Stimulated activated CD8-positive, alpha-beta memory T cell treated with anti-CD3 and anti-CD28 coated beads, Interleukin-12 subunit alpha, Interleukin-12 subunit beta, amount 100 ng/mL, for 1 hour (primary cell): ENCODE measurements around the gene OTC.

ENCODE experiments used
- DNase-seq: peaks from one replicate; pipeline ENCODE4 v3.0.0-alpha.2; 2020; ENCODE audit warnings: low read depth

OTC gene

GRCh38 chrX:38357747-38358673 is 5.6 kb downstream of the OTC start:
- no peak for DNase-seq

- no peak for DNase-seq
Observed at GRCh38 chrX:38363046-38363445, 10.6 kb downstream of the OTC start.

- DNase-seq = no peak
Observed at GRCh38 chrX:38365954-38366353, 13.6 kb downstream of the OTC start.

GRCh38 chrX:38368774-38369173 is 16.4 kb downstream of the OTC start:
- no peak for DNase-seq

- no peak for DNase-seq
Observed at GRCh38 chrX:38371641-38372040, 19.2 kb downstream of the OTC start.

- DNase-seq = no peak
Observed at GRCh38 chrX:38374431-38374830, 22.0 kb downstream of the OTC start.

GRCh38 chrX:38375891-38376290 is 23.5 kb downstream of the OTC start:
- no peak for DNase-seq

- no peak for DNase-seq
Observed at GRCh38 chrX:38376747-38377146, 24.3 kb downstream of the OTC start.

- DNase-seq = no peak
Observed at GRCh38 chrX:38379088-38379487, 26.7 kb downstream of the OTC start.

- no peak for DNase-seq
Observed at GRCh38 chrX:38382663-38383062, 30.3 kb downstream of the OTC start.

- DNase-seq = no peak
Observed at GRCh38 chrX:38400389-38400910, 48.0 kb downstream of the OTC start.

GRCh38 chrX:38402118-38402517 is 49.7 kb downstream of the OTC start:
- DNase-seq = no peak

GRCh38 chrX:38403834-38404233 is 51.4 kb downstream of the OTC start:
- DNase-seq = no peak

GRCh38 chrX:38407126-38407525 is 54.7 kb downstream of the OTC start:
- no peak for DNase-seq

GRCh38 chrX:38409289-38409688 is 56.9 kb downstream of the OTC start:
- no peak for DNase-seq

GRCh38 chrX:38426785-38427184 is 74.4 kb downstream of the OTC start:
- no peak for DNase-seq

GRCh38 chrX:38431525-38431924 is 79.1 kb downstream of the OTC start:
- DNase-seq = no peak

GRCh38 chrX:38435130-38435529 is 82.7 kb downstream of the OTC start:
- DNase-seq = no peak

- no peak for DNase-seq
Observed at GRCh38 chrX:38437093-38437492, 84.7 kb downstream of the OTC start.

GRCh38 chrX:38438321-38438720 is 85.9 kb downstream of the OTC start:
- DNase-seq = no peak

- no peak for DNase-seq
Observed at GRCh38 chrX:38452603-38453002, 100.2 kb downstream of the OTC start.

GRCh38 chrX:38458071-38458470 is 105.7 kb downstream of the OTC start:
- DNase-seq = no peak

- no peak for DNase-seq
Observed at GRCh38 chrX:38462257-38462656, 109.9 kb downstream of the OTC start.

- DNase-seq = no peak
Observed at GRCh38 chrX:38465686-38466085, 113.3 kb downstream of the OTC start.
